Neural cell (in vitro differentiated cells): ENCODE data around the gene TJP1. TPM values are rescaled to one million over a fixed set of nuclear protein-coding genes. Genes with fewer than 3 reads are reported as not detected.
"Not testable (repeated sequence)": the region's sequence is repeated elsewhere in the genome, so short reads cannot be mapped to it uniquely, and the experiment has no call there.

Source experiments
- H2AFZ ChIP-seq: fragments of 200-600, 300-800 bp; sonication (generic), shearing (Covaris generic); 2 replicates; pipeline ENCODE4 v1.6.0; 2014; ENCODE audit warnings: low read depth, mild to moderate bottlenecking, antibody characterized with exemption, low read length, moderate library complexity
- H3F3A ChIP-seq: fragments of 200-600 bp; shearing (Covaris generic); 2 replicates; pipeline ENCODE4 v1.6.1; 2016; ENCODE audit warnings: mild to moderate bottlenecking, moderate library complexity, mixed read lengths, antibody characterized with exemption, low read length; ENCODE audit not compliant: insufficient read depth, poor library complexity, severe bottlenecking
- H3K27ac ChIP-seq: fragments of 200-600, 300-800 bp; sonication (generic), shearing (Covaris generic); 2 replicates; pipeline ENCODE4 v1.5.1; 2014; ENCODE audit warnings: mild to moderate bottlenecking, low read length, moderate library complexity
- H3K27me3 ChIP-seq: fragments of 300-800, 200-600 bp; sonication (generic), shearing (Covaris generic); 2 replicates; pipeline ENCODE4 v1.6.0; 2014; ENCODE audit warnings: mild to moderate bottlenecking, low read depth, low read length, moderate library complexity; ENCODE audit not compliant: insufficient read depth
- H3K36me3 ChIP-seq: fragments of 300-800, 200-600 bp; sonication (generic), shearing (Covaris generic); 2 replicates; pipeline ENCODE4 v1.5.1; 2014; ENCODE audit warnings: mild to moderate bottlenecking, antibody characterized with exemption, low read length, moderate library complexity; ENCODE audit not compliant: insufficient read depth
- H3K4me2 ChIP-seq: fragments of 300-800, 200-600 bp; sonication (generic), shearing (Covaris generic); 2 replicates; pipeline ENCODE4 v1.6.0; 2014; ENCODE audit warnings: mild to moderate bottlenecking, low read length
- H3K4me3 ChIP-seq: fragments of 300-800, 200-600 bp; sonication (generic), shearing (Covaris generic); 2 replicates; pipeline ENCODE4 v1.5.1; 2014; ENCODE audit warnings: mild to moderate bottlenecking, low read length, moderate library complexity
- H3K79me2 ChIP-seq: fragments of 200-600 bp; shearing (Covaris generic); replicated peaks from 2 replicates; pipeline ENCODE4 v1.6.0; 2014; ENCODE audit warnings: mild to moderate bottlenecking, low read length, moderate library complexity; ENCODE audit not compliant: insufficient read depth
- H3K9ac ChIP-seq: fragments of 300-800, 200-600 bp; sonication (generic), shearing (Covaris generic); 2 replicates; pipeline ENCODE4 v1.6.1; 2016; ENCODE audit warnings: mild to moderate bottlenecking, low read length, mixed read lengths
- H3K9me2 ChIP-seq: fragments of 200-600 bp; shearing (Covaris generic); 2 replicates; pipeline ENCODE4 v1.6.1; 2016; ENCODE audit warnings: mild to moderate bottlenecking, low read length, mixed read lengths; ENCODE audit not compliant: insufficient read depth
- H3K9me3 ChIP-seq: fragments of 200-600, 300-800 bp; sonication (generic), shearing (Covaris generic); 2 replicates; pipeline ENCODE4 v1.6.1; 2016; ENCODE audit warnings: mild to moderate bottlenecking, mixed run types, low read length, moderate library complexity, mixed read lengths
- H4K20me1 ChIP-seq: fragments of 200-600 bp; shearing (Covaris generic); 2 replicates; pipeline ENCODE4 v1.6.1; 2016; ENCODE audit warnings: mild to moderate bottlenecking, mixed run types; ENCODE audit not compliant: insufficient read depth
- CTCF ChIP-seq: fragments of 450-650 bp; IDR thresholded peaks from 2 replicates; pipeline ENCODE4 v1.5.1; 2014; ENCODE audit warnings: antibody characterized with exemption, mild to moderate bottlenecking, moderate library complexity; ENCODE audit not compliant: poor library complexity, severe bottlenecking
- EP300 ChIP-seq: fragments of 450-650 bp; conservative IDR thresholded peaks from 2 replicates; pipeline ENCODE4 v1.6.1; 2014; ENCODE audit warnings: antibody characterized with exemption, mild to moderate bottlenecking, moderate library complexity; ENCODE audit not compliant: poor library complexity, severe bottlenecking
- EZH2 ChIP-seq: fragments of 200-600, 300-800 bp; shearing (Covaris generic), sonication (generic); IDR thresholded peaks from 2 replicates; pipeline ENCODE4 v1.6.1; 2014; ENCODE audit warnings: antibody characterized with exemption, low read length, borderline replicate concordance, mild to moderate bottlenecking; ENCODE audit not compliant: insufficient read depth, poor library complexity, severe bottlenecking
- MXI1 ChIP-seq: fragments of 450-650 bp; conservative IDR thresholded peaks from 2 replicates; pipeline ENCODE4 v1.6.1; 2014; ENCODE audit warnings: antibody characterized with exemption, mild to moderate bottlenecking; ENCODE audit not compliant: poor library complexity, severe bottlenecking
- POLR2AphosphoS5 ChIP-seq: IDR thresholded peaks from 2 replicates; pipeline ENCODE4 v1.6.1; 2012
- RAD21 ChIP-seq: fragments of 450-650 bp; conservative IDR thresholded peaks from 2 replicates; pipeline ENCODE4 v1.6.1; 2014; ENCODE audit warnings: antibody characterized with exemption, mild to moderate bottlenecking, moderate library complexity
- SMC3 ChIP-seq: fragments of 450-650 bp; conservative IDR thresholded peaks from 2 replicates; pipeline ENCODE4 v1.6.1; 2014; ENCODE audit warnings: antibody characterized with exemption, mild to moderate bottlenecking, moderate library complexity; ENCODE audit not compliant: poor library complexity
- TAF1 ChIP-seq: IDR thresholded peaks from 2 replicates; pipeline ENCODE4 v1.6.1; 2012; ENCODE audit warnings: low read depth
- polyA plus RNA-seq: library from polyadenylated mRNA; depleted of rRNA; stranded (reverse); fragments of >200 nt; gene quantifications from 2 replicates; pipeline ENCODE4 v1.2.3, GENCODE V29; 2014
- TF ChIP-seq, protein P1 (sequence below): IDR thresholded peaks from 2 replicates; pipeline ENCODE4 v1.6.1; 2012; ENCODE audit warnings: borderline replicate concordance

The TJP1 gene
- polyA plus RNA-seq, 1 donor from 2014 or later: 6.2 TPM

GRCh38 chr15:29676961-29677402, 145.3 kb downstream of the TJP1 start:
- TF ChIP-seq MXI1 (no peak), EZH2 (no peak), CTCF (no peak), TAF1 (no peak), EP300 (no peak), POLR2AphosphoS5 (no peak), RAD21 (no peak), SMC3 (no peak)
- TF ChIP-seq, protein P1, sequence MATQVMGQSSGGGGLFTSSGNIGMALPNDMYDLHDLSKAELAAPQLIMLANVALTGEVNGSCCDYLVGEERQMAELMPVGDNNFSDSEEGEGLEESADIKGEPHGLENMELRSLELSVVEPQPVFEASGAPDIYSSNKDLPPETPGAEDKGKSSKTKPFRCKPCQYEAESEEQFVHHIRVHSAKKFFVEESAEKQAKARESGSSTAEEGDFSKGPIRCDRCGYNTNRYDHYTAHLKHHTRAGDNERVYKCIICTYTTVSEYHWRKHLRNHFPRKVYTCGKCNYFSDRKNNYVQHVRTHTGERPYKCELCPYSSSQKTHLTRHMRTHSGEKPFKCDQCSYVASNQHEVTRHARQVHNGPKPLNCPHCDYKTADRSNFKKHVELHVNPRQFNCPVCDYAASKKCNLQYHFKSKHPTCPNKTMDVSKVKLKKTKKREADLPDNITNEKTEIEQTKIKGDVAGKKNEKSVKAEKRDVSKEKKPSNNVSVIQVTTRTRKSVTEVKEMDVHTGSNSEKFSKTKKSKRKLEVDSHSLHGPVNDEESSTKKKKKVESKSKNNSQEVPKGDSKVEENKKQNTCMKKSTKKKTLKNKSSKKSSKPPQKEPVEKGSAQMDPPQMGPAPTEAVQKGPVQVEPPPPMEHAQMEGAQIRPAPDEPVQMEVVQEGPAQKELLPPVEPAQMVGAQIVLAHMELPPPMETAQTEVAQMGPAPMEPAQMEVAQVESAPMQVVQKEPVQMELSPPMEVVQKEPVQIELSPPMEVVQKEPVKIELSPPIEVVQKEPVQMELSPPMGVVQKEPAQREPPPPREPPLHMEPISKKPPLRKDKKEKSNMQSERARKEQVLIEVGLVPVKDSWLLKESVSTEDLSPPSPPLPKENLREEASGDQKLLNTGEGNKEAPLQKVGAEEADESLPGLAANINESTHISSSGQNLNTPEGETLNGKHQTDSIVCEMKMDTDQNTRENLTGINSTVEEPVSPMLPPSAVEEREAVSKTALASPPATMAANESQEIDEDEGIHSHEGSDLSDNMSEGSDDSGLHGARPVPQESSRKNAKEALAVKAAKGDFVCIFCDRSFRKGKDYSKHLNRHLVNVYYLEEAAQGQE: no peak
- peaks cover 12% of the 10 kb centered on the region for H3K27me3 ChIP-seq
- H3K79me2 ChIP-seq: no peaks in the 10 kb centered on the region
- H2AFZ ChIP-seq: no peak overlapping the region
- no peaks in the 10 kb centered on the region for H4K20me1 ChIP-seq
- H3K36me3 ChIP-seq: no peaks in the 10 kb centered on the region
- no peaks in the 10 kb centered on the region for H3F3A ChIP-seq
- H3K9me2 ChIP-seq: no peaks in the 10 kb centered on the region
- H3K9ac ChIP-seq: no peak overlapping the region
- no peak overlapping the region for H3K4me2 ChIP-seq
- no peak overlapping the region for H3K27ac ChIP-seq
- no peaks in the 10 kb centered on the region for H3K9me3 ChIP-seq
- no peak overlapping the region for H3K4me3 ChIP-seq

- H3K9ac ChIP-seq, H3K4me3 ChIP-seq, H3K36me3 ChIP-seq, H3K9me2 ChIP-seq, H4K20me1 ChIP-seq, H2AFZ ChIP-seq, H3F3A ChIP-seq, H3K27ac ChIP-seq, H3K9me3 ChIP-seq, H3K4me2 ChIP-seq, H3K79me2 ChIP-seq: not testable (repeated sequence)
- peaks cover 12% of the 10 kb centered on the region for H3K27me3 ChIP-seq
Measured at GRCh38 chr15:29676374-29676960, 145.8 kb downstream of the TJP1 start.

DNA sequence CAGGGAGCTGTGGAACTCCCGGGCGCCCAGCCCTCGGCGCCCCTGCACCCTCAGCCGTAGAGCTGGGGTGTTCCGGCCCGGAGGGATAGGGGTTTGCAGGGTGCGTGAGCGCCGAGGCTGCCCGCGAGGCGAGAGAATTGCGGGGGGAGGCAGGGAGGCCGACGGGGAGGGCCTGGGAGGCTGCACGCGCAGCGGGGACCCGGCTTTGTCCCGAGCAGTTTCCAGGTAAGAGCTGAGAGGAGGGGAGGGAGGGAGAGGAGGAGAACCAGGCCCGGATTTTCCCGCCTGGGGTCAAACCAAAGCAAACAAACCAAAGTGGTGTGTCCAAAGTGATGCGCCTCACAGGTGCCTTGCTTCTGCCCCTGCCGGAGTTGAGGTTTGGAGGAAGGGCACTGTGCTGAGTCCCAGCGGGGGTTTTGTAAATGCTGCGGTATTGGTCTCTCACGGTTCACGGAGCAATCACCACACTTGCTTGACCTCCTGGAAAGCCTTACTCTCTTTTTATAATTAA, 146.4 kb downstream of the TJP1 start:
- H3K79me2 ChIP-seq: no peaks in the 10 kb centered on the region
- no peak overlapping the region for H3K4me2 ChIP-seq
- H3K9me3 ChIP-seq: no peaks in the 10 kb centered on the region
- H3K4me3 ChIP-seq: no peak overlapping the region
- H3K27ac ChIP-seq: no peak overlapping the region
- H3F3A ChIP-seq: no peaks in the 10 kb centered on the region
- TF ChIP-seq SMC3: no peak
- no peak for TF ChIP-seq EP300
- TF ChIP-seq TAF1: no peak
- no peak for TF ChIP-seq EZH2
- TF ChIP-seq RAD21: no peak
- TF ChIP-seq POLR2AphosphoS5: no peak
- no peak for TF ChIP-seq CTCF
- TF ChIP-seq, protein P1: no peak
- no peak for TF ChIP-seq MXI1
- no peak overlapping the region for H2AFZ ChIP-seq
- H3K9me2 ChIP-seq: no peaks in the 10 kb centered on the region
- no peak overlapping the region for H3K9ac ChIP-seq
- no peaks in the 10 kb centered on the region for H4K20me1 ChIP-seq
- H3K27me3 ChIP-seq: peaks cover 12% of the 10 kb centered on the region
- no peaks in the 10 kb centered on the region for H3K36me3 ChIP-seq
